ENCODE measurements around the gene VAV2. TPM values are rescaled to one million over a fixed set of nuclear protein-coding genes. Genes with fewer than 3 reads are reported as not detected.

VAV2 gene
- total and polyA plus RNA-seq, 8 donors: 25.3 to 44.1 (median 35.5) TPM

GRCh38 chr9:133886563-133887501 lies 105.3 kb downstream of the VAV2 start:
- ATAC-seq (no peak), DNase-seq (no peak)
- no peak for TF ChIP-seq CTCF (IDR thresholded peaks at IDR 0.05)
- no peaks in the 10 kb centered on the region for H3K27me3 ChIP-seq
- no peaks in the 10 kb centered on the region for H3K36me3 ChIP-seq
- no peak overlapping the region for H3K4me3 ChIP-seq
- no peaks in the 10 kb centered on the region for H3K4me1 ChIP-seq
- no peak overlapping the region for H3K27ac ChIP-seq
- H3K9me3 ChIP-seq: no peaks in the 10 kb centered on the region
- intact Hi-C loops (cut with DNase I): no loop called here

GRCh38 chr9:133884907-133885744 lies 107.0 kb downstream of the VAV2 start:
- ATAC-seq: no peak

GRCh38 chr9:133882849-133883755 lies 109.0 kb downstream of the VAV2 start:
- Histone ChIP-seq H3K9me3 (no peaks in the 10 kb centered on the region), H3K4me1 (no peaks in the 10 kb centered on the region), H3K36me3 (no peaks in the 10 kb centered on the region), H3K27me3 (no peaks in the 10 kb centered on the region), H3K27ac (no peak overlapping the region), H3K4me3 (no peak overlapping the region)
- no peak for TF ChIP-seq CTCF (IDR thresholded peaks at IDR 0.05)
- intact Hi-C loops (cut with DNase I): no loop called here
- ATAC-seq: no peak
- no peak for DNase-seq

More at GRCh38 chr9:133884907-133885744, 107.0 kb downstream of the VAV2 start:
- no peak overlapping the region for H3K4me3 ChIP-seq
- no peak for TF ChIP-seq CTCF (IDR thresholded peaks at IDR 0.05)
- no peaks in the 10 kb centered on the region for H3K9me3 ChIP-seq
- no peak overlapping the region for H3K27ac ChIP-seq
- intact Hi-C loops (cut with DNase I): no loop called here
- no peak for DNase-seq
- H3K36me3 ChIP-seq: no peaks in the 10 kb centered on the region
- no peaks in the 10 kb centered on the region for H3K27me3 ChIP-seq
- no peaks in the 10 kb centered on the region for H3K4me1 ChIP-seq

GRCh38 chr9:133881671-133882381 lies 110.3 kb downstream of the VAV2 start:
- Histone ChIP-seq H3K9me3 (no peaks in the 10 kb centered on the region), H3K27ac (no peak overlapping the region), H3K27me3 (no peaks in the 10 kb centered on the region), H3K4me3 (no peak overlapping the region), H3K4me1 (no peaks in the 10 kb centered on the region), H3K36me3 (no peaks in the 10 kb centered on the region)
- no peak for TF ChIP-seq CTCF (IDR thresholded peaks at IDR 0.05)
- ATAC-seq: no peak
- peak in 1 of 4 donors; percentile 39 for DNase-seq
- intact Hi-C loops (cut with DNase I): no loop called here

Measured in left lung (tissue), 10 donors.